Stimulated activated CD8-positive, alpha-beta memory T cell treated with anti-CD3 and anti-CD28 coated beads, Interleukin-7, amount 100 ng/mL, for 4 hours (primary cell): ENCODE data around the gene PIGO.

ENCODE experiments used
- DNase-seq, 2 donors: peaks; one replicate each; pipeline ENCODE4 v3.0.0-alpha.2; 2020; ENCODE audit warnings: low read depth in 2 of 2

PIGO gene

DNA sequence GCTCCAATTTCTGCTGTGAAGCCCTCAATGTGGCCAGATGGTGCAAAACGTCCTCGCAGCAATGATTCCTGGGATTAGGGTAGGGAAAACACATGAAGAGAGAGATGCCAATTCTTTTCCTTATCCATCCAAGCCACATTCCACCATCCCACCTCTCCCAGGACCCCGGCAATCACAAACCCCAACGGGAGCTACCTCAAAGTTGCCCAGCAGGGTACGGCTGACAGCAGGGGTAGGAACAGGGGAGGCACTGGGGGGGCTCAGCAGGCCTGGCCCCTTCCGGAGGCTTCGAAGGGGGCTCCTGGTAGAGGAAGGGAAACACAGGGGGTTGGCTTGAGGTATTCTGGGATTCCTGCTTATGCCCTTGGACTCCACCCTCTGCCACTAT lies 9.9 kb upstream of the PIGO start:
- DNase-seq: no peak

DNA sequence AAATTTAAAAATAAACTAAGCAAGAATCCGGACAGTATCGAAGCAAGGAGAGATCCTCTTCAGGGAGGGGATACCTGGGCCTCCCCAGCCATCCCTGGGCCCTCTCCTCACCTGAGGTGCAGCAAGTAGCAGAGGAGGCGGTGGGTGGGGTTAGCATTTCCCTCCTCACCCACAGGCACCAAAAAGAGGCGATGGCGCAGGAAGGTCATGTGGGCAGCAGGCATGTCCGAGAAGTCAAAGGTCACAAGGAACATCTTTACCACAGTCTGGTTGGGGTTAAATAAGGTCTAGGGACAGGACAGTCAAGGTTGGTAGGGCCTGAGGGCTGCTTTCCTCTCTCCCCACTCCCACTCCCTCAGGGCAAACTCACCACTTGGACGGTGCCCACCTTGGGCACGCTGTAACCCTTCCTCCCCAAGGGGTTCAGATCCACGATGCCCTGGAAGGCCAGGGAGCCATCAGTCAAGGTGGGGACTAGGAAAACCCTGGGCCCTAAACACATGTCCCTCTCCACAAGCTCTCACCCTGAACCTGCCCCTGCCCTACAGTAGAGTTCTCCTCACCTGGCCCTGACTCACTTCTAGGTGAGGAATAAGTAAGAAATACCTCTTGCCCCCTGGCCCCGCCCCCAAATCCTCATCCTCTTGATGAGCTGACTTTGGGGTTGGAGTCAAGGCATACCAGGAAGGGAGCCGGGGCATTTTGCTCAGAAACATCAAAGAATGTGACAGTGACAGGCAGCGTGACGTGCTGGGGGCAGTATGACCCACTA lies 9.4 kb upstream of the PIGO start:
- no peak for DNase-seq

- DNase-seq: no peak
Measured at GRCh38 chr9:35105126-35105525, 8.7 kb upstream of the PIGO start.

GRCh38 chr9:35104586-35104985 lies 8.2 kb upstream of the PIGO start:
- no peak for DNase-seq

DNA sequence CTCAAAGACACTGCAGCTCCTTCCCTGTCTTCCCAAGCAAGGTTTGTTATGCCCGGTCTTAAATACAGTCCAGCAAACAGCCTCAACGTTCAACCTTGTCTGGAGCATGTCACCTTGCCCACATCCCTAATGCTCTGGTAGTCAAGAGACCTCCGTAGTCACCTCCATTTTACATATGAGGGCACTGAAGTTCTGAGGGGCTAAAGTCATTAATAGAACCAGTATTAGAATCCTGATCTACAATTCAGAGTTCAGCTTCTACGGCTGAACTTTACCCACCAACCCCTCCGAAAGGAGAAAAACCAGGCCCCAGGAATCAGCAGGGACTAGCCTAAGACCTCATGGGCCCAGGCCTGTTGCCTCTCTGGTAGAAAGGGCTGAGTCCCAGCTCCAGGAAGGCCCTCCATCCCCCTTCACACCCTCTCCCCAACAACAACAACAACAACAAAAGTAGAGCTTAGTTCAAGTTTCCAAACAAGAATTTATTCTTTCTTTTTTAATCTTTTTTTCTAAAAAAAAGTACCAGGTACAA lies 7.3 kb upstream of the PIGO start:
- DNase-seq: no peak

DNA sequence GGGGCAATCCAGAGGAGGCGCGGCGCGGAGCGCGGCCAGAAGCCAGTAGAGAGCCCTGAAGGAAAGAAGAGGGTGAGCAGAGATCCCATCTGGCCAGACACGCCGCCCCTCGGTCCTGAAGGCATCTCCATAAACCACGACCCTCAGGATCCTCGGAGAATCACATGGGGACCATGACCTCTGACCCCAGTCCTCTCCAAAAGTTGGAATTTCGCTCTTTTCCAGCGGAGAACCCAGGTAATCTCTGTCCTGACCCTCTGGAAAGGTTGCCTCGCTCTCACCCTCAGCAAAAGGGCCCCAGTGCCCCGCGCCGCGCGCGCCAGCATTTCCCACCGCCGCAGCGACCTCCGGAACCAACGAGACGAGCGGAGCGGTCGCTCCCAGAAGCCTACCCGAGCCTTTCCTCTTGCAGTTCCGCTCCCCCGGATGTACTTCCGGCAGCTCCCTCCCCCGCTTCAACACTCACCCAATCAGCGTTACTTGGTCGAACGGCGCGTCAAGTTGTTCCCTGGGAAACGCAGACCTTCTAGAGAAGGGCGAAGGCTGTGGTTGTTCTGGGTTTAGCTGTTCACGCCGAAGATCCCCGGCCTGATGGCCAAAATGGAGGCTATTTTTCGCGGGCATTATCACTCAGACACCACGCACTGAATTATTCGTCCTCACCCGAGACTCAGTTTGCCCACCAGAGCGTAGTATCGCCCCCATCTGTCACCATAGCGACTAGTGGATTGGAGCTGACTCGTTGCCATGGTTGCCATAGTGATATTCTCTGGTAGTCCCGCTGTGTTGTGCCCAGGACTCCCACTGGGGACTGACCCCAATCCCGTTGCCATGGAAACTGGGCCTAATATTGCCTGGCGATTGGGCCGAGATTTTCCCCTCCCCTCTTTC lies 6.6 kb upstream of the PIGO start, which contains the start of gene STOML2:
Gene STOML2, minus strand, starts transcription at position 363 of the 891 bp plus-strand sequence. Its CDS starts 37 bp downstream, at position 326.
- peak; percentile 86 to 91 for DNase-seq

GRCh38 chr9:35102465-35102768 lies 6.0 kb upstream of the PIGO start:
- DNase-seq: no peak

DNA sequence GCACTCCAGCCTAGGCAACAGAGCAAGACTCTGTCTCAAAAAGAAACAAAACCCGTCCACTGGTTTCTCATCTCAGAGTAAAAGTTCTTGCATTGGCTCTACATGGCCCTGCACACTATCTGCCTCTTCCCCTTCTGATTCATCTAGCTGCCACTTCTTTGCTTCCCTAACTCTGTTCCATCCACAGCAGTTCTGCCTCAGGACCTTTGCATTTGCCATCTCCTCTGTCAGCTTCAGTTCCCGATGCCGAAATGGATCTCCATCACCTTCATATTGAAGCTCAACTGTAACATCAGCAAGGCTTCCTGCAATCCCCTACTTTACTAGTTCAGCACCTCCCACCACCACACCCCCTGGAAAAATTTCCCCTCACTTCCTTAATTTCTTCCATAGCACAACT lies 1.2 kb upstream of the PIGO start:
- DNase-seq: no peak

DNA sequence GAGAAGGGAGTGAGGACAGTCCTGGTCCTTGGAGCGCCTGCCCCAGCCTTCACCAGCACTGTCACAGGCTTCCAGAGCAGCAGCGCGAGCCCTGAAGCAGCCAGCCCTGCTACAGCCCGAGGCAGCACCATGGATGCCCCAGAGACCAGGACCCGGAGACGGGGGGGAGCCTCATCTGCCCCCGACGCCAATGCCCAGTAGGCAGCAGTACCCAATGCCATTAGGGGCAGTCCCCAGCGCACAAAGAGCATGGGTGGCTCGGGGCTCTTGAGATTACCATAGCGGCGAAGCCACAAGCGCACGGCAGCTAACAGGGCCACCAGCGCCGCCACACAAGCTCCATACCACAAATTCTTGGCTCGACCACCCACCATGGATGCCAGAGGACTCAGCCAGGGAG lies 4.9 kb downstream of the PIGO start:
- no peak for DNase-seq

- no peak for DNase-seq
Measured at GRCh38 chr9:35089434-35089833, 7.0 kb downstream of the PIGO start.

GRCh38 chr9:35085078-35085477 lies 11.3 kb downstream of the PIGO start:
- DNase-seq: no peak

DNA sequence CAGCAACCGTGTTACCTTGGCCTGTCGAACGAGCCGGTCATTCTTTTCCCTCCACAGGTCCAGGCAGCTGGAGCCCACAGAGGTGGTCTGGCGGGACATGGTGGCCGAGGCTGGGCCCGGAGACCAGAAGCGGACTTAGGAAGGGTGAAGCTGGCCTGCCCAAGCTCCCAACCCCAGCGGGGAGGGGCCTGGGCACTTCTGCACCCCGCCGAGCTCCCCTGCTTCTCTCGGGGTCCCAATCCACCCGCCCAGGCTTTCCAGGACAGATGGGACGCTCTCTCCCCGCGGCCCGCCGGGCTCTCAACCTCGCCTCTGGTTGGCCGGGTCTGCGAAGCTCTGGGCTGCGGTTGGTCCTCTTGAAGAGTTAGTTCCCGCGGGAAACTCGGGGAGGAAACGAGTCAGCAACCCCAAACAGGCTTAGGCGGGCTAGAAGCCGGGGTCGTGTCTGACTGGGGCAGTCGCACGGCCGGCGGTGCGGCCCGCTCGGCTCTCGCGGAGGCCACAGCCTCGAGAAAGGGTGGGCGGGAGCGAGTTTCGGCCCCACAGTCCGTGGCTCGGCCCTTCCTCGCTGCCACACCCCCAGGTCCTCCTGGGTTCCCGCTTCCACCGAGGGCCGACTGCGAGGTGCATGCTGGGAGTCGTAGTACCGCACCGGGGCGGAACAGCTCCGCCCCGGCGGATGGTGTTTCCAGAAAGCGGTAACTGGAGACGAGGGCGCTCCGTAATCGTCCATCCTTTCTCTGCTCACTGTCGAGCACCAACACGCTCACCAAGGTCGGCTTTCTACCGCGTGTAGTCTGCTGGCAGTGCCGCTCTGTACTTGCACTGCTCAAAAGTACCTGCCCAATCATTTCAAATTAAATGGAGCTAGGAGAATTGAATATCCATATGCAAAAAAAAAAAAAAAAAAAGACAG lies 16.7 kb downstream of the PIGO start, which contains the start of gene FANCG:
Gene FANCG, minus strand, starts transcription at position 517 of the 916 bp plus-strand sequence. Its CDS starts 418 bp downstream, at position 99.
- peak; percentile 45 to 76 for DNase-seq

DNA sequence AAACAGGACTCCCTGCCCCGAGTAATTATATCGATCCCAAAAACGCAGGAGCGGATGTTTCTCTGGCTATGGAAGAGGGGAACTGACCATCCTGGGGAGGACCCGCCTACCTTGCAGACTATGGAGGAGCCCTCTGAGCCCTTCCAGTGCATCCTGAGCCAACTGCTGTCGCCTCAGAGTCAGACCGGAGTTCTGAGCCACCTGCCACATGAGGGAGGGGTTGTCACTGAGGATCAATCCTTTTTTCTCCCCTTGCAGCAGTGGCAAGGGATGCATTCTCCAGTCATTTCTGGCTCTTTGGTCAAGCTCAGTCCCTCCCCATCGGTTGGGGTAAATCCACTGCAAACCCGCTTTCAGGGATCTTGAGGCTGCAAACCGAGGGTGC lies 17.4 kb downstream of the PIGO start:
- DNase-seq: no peak

GRCh38 chr9:35078066-35078465 lies 18.3 kb downstream of the PIGO start:
- no peak for DNase-seq

GRCh38 chr9:35076848-35077247 lies 19.5 kb downstream of the PIGO start:
- DNase-seq: no peak

GRCh38 chr9:35075358-35075757 lies 21.0 kb downstream of the PIGO start:
- no peak for DNase-seq

DNA sequence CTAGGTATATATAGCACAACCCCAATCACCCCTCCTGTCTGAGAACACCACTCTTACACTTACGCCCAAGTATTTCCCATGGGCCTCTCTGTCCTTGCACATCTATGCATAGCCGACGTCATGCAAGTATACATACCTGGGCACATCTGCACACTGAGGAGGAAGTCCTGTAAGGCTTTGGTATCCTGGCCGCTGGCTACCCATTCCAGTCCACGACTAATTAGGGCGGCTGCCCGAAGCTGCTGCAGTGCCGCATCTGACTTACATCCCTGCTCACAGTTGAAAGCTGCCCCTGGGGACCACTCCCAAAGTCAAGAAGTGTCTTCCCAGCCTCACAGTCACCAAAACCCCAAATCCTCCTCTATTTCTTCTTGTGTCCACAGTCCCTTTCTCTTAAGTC lies 21.6 kb downstream of the PIGO start:
- no peak for DNase-seq

DNA sequence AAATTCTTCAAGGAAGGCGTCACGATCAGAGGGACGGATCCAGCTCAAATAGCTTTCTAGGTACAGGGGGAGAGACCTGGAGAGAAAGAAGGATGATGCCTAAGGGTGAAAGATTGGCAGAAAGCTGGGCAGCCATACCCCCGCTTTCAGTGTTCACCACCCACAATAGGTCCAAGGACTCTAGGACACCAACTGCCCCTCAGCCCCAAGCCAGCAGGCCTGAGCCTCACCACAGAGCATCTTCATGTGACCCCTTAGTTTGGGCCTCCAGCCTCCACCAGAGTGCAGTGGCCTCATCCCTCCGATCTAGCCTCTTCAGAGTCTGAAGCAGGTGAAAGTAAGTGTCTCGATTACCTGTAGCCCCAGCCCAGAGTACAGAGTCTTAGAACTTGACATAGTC lies 22.2 kb downstream of the PIGO start:
- DNase-seq: no peak

- no peak for DNase-seq
Measured at GRCh38 chr9:35073279-35073612, 23.1 kb downstream of the PIGO start.

GRCh38 chr9:35072461-35073278 lies 23.7 kb downstream of the PIGO start, which contains the start of gene VCP:
Gene VCP (minus strand): TSS chr9:35072625. CDS start chr9:35072353, 272 bp downstream.
- peak; percentile 95 to 97 for DNase-seq
